H1 (cell line): ENCODE results near the gene PCBP1. TPM values are rescaled to one million over a fixed set of nuclear protein-coding genes. Genes with fewer than 3 reads are reported as not detected.

Experiments
- ATF3 ChIP-seq: IDR thresholded peaks from 2 replicates; pipeline ENCODE4 v1.6.1; 2011; ENCODE audit warnings: low read depth, mild to moderate bottlenecking, low read length; ENCODE audit not compliant: insufficient read depth
- RAD21 ChIP-seq, 2 experiments: IDR thresholded peaks in 1 of 2; conservative IDR thresholded peaks in 1 of 2; 2 replicates each; pipeline ENCODE4 v1.6.1; 2011; ENCODE audit warnings: low read depth in 2 of 2, low read length in 2 of 2, improper control_type of control experiment in 1 of 2, inconsistent platforms in 1 of 2, mild to moderate bottlenecking in 1 of 2, moderate library complexity in 1 of 2
- USF2 ChIP-seq: IDR thresholded peaks from 2 replicates; pipeline ENCODE4 v1.6.1; 2011; ENCODE audit warnings: low read length, improper control_type of control experiment
- polyA plus RNA-seq, 7 experiments: library from polyadenylated mRNA; depleted of rRNA in 3 of 7; stranded (reverse) in 5 of 7; unstranded in 2 of 7; fragments of >200 nt in 5 of 7; fragments of 200-250 nt in 2 of 7; gene quantifications; 1 replicate in 5 of 7; 2 replicates in 1 of 7; 4 replicates in 1 of 7; pipeline versions ENCODE4 v1.2.1 to v1.2.3, GENCODE V29; 2011 to 2013; ENCODE audit warnings: missing spikeins in 2 of 7, mixed read lengths in 2 of 7
- total RNA-seq: library from RNA; stranded (reverse); fragmentation: NEBNext Ultra II Directional; extraction: Animal tissue kit (Norgen Biotek cat#: 25700); gene quantifications from 2 replicates; pipeline ENCODE4 v1.2.1, GENCODE V29; 2021

The PCBP1 gene
- total and polyA plus RNA-seq, 2 of the 8 experiments (the other 6 are each of a cell fraction or from before 2014, with no cell fraction given): 279 to 493 TPM

- TF ChIP-seq RAD21 (IDR thresholded peaks at IDR 0.05 in 1 of 2, conservative IDR thresholded peaks at IDR 0.05 in 1 of 2; ENCODE audit: low read depth in 2 of 2, low read length in 2 of 2) (no peak), USF2 (no peak), ATF3 (no peak)
These were observed 42.8 kb upstream of the PCBP1 start (continued) for GRCh38 chr2:70044290-70045040.
